B cell (primary cell): ENCODE measurements around the gene C20orf144.

Source experiments
- CTCF ChIP-seq: fragments of 200-600 bp; IDR thresholded peaks from one replicate; pipeline ENCODE4 v1.8.0; 2022; ENCODE audit warnings: antibody characterized with exemption, mild to moderate bottlenecking
- EZH2 ChIP-seq: IDR thresholded peaks from 2 replicates; pipeline ENCODE4 v1.6.1; 2012; ENCODE audit warnings: borderline replicate concordance, low read depth, mild to moderate bottlenecking, moderate library complexity, low read length; ENCODE audit not compliant: insufficient read depth, poor library complexity, severe bottlenecking

GRCh38 chr20:33651562-33652048, 10.5 kb upstream of the C20orf144 start:
- TF ChIP-seq CTCF: no peak
- no peak for TF ChIP-seq EZH2
